Activated T-helper 2 cell treated with anti-CD3 and anti-CD28 coated beads, Interferon-gamma antibody, Interleukin-2, Interleukin-4, amounts not matched to agents 10 μg/mL and 5 μg/mL and 100 μg/mL, durations not matched to agents 14 hours and 24 hours and 36 hours (primary cell): Measurements from ENCODE around the gene FBXO2. TPM values are rescaled to one million over a fixed set of nuclear protein-coding genes. Genes with fewer than 3 reads are reported as not detected.

Experiments
- DNase-seq: peaks from one replicate; pipeline ENCODE4 v3.0.0; 2021; ENCODE audit warnings: low spot score
- H3K27ac Mint-ChIP-seq: one replicate; pipeline ENCODE4 v1.8.0; 2021; ENCODE audit warnings: mixed read lengths
- H3K27me3 Mint-ChIP-seq: one replicate; pipeline ENCODE4 v1.8.0; 2021; ENCODE audit warnings: low read depth, mixed read lengths
- H3K36me3 Mint-ChIP-seq: one replicate; pipeline ENCODE4 v1.8.0; 2021; ENCODE audit warnings: low read depth, mixed read lengths
- H3K4me1 Mint-ChIP-seq: one replicate; pipeline ENCODE4 v1.8.0; 2021; ENCODE audit warnings: low read depth, mixed read lengths
- H3K4me3 Mint-ChIP-seq: one replicate; pipeline ENCODE4 v1.8.0; 2021; ENCODE audit warnings: low read depth, mild to moderate bottlenecking, moderate library complexity, mixed read lengths
- H3K9me3 Mint-ChIP-seq: one replicate; pipeline ENCODE4 v1.8.0; 2021; ENCODE audit warnings: mixed read lengths
- intact Hi-C: fragments of 100-400 bp; cut with micrococcal nuclease; formaldehyde crosslinking; loops from one replicate; pipeline ENCODE4 v1.15.1; 2023
- total RNA-seq: library from RNA; stranded (reverse); gene quantifications from 2 replicates; pipeline ENCODE4 v1.2.3, GENCODE V29; 2022

Gene FBXO2, protein sequence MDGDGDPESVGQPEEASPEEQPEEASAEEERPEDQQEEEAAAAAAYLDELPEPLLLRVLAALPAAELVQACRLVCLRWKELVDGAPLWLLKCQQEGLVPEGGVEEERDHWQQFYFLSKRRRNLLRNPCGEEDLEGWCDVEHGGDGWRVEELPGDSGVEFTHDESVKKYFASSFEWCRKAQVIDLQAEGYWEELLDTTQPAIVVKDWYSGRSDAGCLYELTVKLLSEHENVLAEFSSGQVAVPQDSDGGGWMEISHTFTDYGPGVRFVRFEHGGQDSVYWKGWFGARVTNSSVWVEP
- 0.41 and 0.48 TPM in 2 replicates for total RNA-seq

DNA sequence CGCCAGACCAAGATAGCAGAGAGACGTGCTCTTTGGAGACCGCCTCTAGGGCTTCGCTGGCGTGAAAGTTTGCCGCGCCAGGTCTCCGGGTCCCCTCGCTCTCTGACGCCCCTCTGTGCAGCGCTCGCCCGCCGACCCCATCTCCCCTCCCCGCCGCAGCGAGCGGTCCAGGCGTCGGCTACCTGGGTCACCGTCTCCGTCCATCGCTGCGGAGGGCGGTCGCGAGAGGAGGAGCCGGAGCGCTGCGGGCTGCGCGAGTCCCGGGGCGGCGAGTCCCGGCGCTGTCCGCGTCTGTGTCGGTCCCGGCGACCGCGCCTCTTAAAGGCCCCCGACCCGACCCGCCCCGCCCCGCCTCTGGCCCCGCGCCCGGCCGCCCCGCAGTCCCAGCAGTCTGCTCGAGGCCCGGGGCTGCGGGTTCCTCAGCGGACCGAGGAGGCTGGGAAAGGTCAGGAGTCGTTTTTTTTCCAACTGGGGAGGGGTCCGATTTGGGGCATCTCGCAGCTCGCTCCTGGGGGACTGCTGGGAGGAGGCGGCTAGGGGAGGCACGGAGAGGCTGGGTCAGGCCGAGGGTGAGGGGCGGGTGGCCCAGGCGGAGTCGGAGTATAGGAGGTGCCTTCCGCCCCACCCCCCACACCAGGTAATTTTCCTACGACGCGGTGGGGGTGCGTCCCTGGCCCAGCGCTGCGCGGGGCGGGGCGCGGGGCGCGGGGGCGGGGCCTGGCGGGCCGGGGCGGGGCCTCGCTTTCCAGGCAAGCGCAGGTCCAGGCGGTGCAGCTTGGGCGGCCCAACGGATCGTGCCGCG lies at the start of gene FBXO2, which contains the start of gene FBXO44:
TSS of gene FBXO2 (minus strand) at position 293 of the 802 bp plus-strand sequence. CDS start at position 204, 89 bp downstream.
TSS of gene FBXO44 (plus strand) at position 741 of the 802 bp plus-strand sequence. CDS start 959 bp downstream, outside the sequence.
- no peak within 1 kb of the TSS for H3K27ac Mint-ChIP-seq
- H3K9me3 Mint-ChIP-seq: no peaks in the 10 kb centered on the region
- peaks cover 15% of the 10 kb centered on the region for H3K4me1 Mint-ChIP-seq
- intact Hi-C loops: no loop called here
- H3K4me3 Mint-ChIP-seq: peak within 1 kb of the TSS; percentile 60
- H3K27me3 Mint-ChIP-seq: peaks cover 17% of the 10 kb centered on the region
- DNase-seq: peak; percentile 39
- peaks cover 17% of the 10 kb centered on the region for H3K36me3 Mint-ChIP-seq

GRCh38 chr1:11703357-11704193 lies 49.3 kb upstream of the FBXO2 start:
- no peaks in the 10 kb centered on the region for H3K4me1 Mint-ChIP-seq

GRCh38 chr1:11701981-11702803 lies 48.0 kb upstream of the FBXO2 start:
- Mint-ChIP-seq H3K4me1 (no peaks in the 10 kb centered on the region), H3K27ac (no peak overlapping the region), H3K9me3 (no peaks in the 10 kb centered on the region), H3K4me3 (no peak overlapping the region), H3K36me3 (no peaks in the 10 kb centered on the region), H3K27me3 (peaks cover 9% of the 10 kb centered on the region)
- no peak for DNase-seq
- intact Hi-C loops: no loop called here

More at GRCh38 chr1:11703357-11704193, 49.3 kb upstream of the FBXO2 start:
- no peak for DNase-seq
- Mint-ChIP-seq H3K9me3 (no peaks in the 10 kb centered on the region), H3K4me3 (no peak overlapping the region), H3K27ac (no peak overlapping the region), H3K36me3 (no peaks in the 10 kb centered on the region), H3K27me3 (peaks cover 9% of the 10 kb centered on the region)
- intact Hi-C loops: no loop called here

DNA sequence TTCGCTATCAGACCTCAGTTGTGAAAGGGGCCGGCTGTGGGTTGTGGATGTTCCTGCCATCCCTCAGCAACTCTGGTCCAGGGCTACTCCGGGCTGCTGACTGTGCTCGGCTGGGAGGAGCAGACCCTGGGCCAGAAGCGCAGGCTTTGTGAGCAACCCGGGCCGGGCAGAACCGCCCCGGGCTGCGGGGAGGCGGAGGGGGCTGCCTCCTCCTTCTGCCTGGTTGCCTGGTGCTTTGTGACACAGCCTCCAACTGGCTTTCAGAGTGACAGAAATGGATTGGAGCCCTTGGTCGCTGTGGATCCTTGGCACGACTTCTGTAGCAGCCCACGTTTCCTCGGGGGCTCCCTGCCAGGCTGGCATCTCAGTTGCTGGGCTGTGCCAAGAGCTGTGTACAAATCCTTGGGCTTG lies 47.3 kb upstream of the FBXO2 start:
- no peak for DNase-seq
- Mint-ChIP-seq H3K4me1 (no peaks in the 10 kb centered on the region), H3K27me3 (peaks cover 9% of the 10 kb centered on the region), H3K9me3 (no peaks in the 10 kb centered on the region), H3K27ac (no peak overlapping the region), H3K36me3 (no peaks in the 10 kb centered on the region), H3K4me3 (no peak overlapping the region)
- intact Hi-C loops: no loop called here

- Mint-ChIP-seq H3K9me3 (no peaks in the 10 kb centered on the region), H3K4me1 (no peaks in the 10 kb centered on the region), H3K36me3 (no peaks in the 10 kb centered on the region), H3K4me3 (no peak overlapping the region), H3K27ac (no peak overlapping the region), H3K27me3 (peaks cover 10% of the 10 kb centered on the region)
- intact Hi-C loops: no loop called here
- DNase-seq: no peak
Observed at GRCh38 chr1:11700601-11701467, 46.6 kb upstream of the FBXO2 start.

- intact Hi-C loops: no loop called here
- Mint-ChIP-seq H3K9me3 (no peaks in the 10 kb centered on the region), H3K27me3 (peaks cover 24% of the 10 kb centered on the region), H3K4me1 (peaks cover 4% of the 10 kb centered on the region), H3K4me3 (no peak overlapping the region), H3K27ac (no peak overlapping the region), H3K36me3 (no peaks in the 10 kb centered on the region)
- DNase-seq: no peak
Observed at GRCh38 chr1:11697893-11698210, 43.6 kb upstream of the FBXO2 start.

GRCh38 chr1:11697188-11697892 lies 43.1 kb upstream of the FBXO2 start:
- Mint-ChIP-seq H3K36me3 (no peaks in the 10 kb centered on the region), H3K27me3 (peaks cover 29% of the 10 kb centered on the region), H3K4me3 (no peak overlapping the region), H3K27ac (no peak overlapping the region), H3K4me1 (peaks cover 9% of the 10 kb centered on the region), H3K9me3 (no peaks in the 10 kb centered on the region)
- intact Hi-C loops: no loop called here
- no peak for DNase-seq

DNA sequence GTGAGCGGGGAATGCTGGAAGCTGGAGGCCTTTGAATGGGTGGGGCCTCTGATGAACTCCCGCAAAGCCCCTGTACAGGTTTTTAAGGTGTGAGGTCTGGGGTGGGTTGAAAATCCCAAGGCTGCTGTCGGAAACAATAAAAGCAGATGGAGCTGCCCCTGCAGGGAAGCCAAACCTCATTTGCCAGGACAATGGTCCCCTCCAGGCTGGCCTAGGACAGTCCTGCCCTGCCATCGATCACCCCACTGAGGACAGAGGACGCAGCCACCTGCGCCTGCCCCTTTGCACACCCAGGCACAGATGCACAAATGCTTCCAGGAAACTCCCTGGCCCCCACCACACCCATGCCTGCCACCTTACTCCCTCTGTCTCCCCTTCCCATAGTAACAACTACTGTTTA lies 41.6 kb upstream of the FBXO2 start:
- intact Hi-C loops: no loop called here
- no peaks in the 10 kb centered on the region for H3K36me3 Mint-ChIP-seq
- peaks cover 31% of the 10 kb centered on the region for H3K27me3 Mint-ChIP-seq
- peaks cover 11% of the 10 kb centered on the region for H3K4me1 Mint-ChIP-seq
- H3K9me3 Mint-ChIP-seq: no peaks in the 10 kb centered on the region
- no peak overlapping the region for H3K4me3 Mint-ChIP-seq
- no peak overlapping the region for H3K27ac Mint-ChIP-seq
- no peak for DNase-seq

DNA sequence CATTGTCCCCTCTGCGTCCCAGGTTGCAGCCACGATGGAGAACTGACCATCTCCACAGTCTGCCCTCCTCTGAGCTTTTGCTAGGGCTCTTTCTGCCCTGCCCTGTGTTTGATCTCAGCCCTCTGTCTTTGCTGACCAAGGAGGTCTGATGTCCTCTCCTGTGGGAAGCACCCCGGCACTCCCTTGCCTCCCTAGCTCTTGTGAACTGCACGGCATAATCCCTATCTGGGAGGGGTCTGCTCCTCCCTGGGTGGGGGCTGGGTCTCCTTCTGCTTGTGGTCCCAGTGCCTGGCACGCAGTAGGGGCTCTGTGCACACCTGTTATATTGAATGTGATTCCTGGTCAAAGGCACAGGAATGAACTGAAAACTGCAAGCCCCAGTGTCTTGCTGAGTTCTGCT lies 39.7 kb upstream of the FBXO2 start:
- Mint-ChIP-seq H3K4me3 (no peak overlapping the region), H3K27ac (no peak overlapping the region), H3K36me3 (no peaks in the 10 kb centered on the region), H3K9me3 (no peaks in the 10 kb centered on the region), H3K4me1 (peaks cover 13% of the 10 kb centered on the region), H3K27me3 (peaks cover 40% of the 10 kb centered on the region)
- intact Hi-C loops: no loop called here
- DNase-seq: no peak

DNA sequence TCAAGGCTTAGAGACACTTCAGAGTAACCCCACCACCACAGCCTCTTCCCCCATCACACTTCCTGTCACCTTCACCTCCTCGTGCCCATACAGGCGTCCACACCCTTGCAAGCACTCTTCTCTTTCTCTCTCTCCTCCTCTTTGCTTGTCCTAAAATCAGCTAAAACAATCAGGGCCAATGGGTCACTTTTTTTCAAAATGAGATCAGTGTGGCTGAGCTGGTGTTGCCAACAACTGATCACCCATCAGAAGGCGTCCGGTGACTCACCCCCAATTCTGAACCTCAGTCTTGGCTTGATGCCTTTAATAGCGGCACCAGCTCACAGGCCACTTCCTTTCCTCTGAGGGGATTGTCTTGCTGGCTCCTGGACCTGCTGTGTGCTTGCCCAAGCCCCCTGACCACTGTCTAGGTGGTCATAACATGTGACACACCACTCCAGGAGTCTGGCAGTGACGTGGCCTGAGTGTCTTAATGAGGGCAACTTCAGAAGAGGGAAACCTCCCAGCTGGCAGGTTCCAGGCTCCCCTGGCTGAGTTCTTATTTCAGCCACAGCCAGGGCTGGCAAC lies 38.9 kb upstream of the FBXO2 start:
- intact Hi-C loops: no loop called here
- Mint-ChIP-seq H3K36me3 (no peaks in the 10 kb centered on the region), H3K4me3 (peak overlapping the region; percentile 35), H3K27ac (no peak overlapping the region), H3K27me3 (peaks cover 42% of the 10 kb centered on the region), H3K4me1 (peaks cover 13% of the 10 kb centered on the region), H3K9me3 (no peaks in the 10 kb centered on the region)
- DNase-seq: no peak
